Activated naive CD4-positive, alpha-beta T cell treated with anti-CD3 and anti-CD28 coated beads, Interleukin-2, amount 10 ng/mL, durations not matched to agents 7 days and 5 days (primary cell): Measurements from ENCODE around the gene ALKBH8.
A peak's percentile ranks its signal among the peaks of the same experiment; 100 is the strongest.
"Not testable (repeated sequence)": the region's sequence is repeated elsewhere in the genome, so short reads cannot be mapped to it uniquely, and the experiment has no call there.

Experiments
- CTCF ChIA-PET: fragments of 350-600 bp; sonication (Branson Sonifier 250); formaldehyde crosslinking; loops from one replicate; lab custom pipeline; 2021; ENCODE audit warnings: antibody characterized with exemption; lab: Charles Lee
- DNase-seq: peaks from one replicate; pipeline ENCODE4 v3.0.0-alpha.2; 2020
- H3K27ac Mint-ChIP-seq: one replicate; pipeline ENCODE4 v1.8.0; 2021; ENCODE audit warnings: mild to moderate bottlenecking, moderate library complexity, mixed read lengths
- H3K27me3 Mint-ChIP-seq: one replicate; pipeline ENCODE4 v1.8.0; 2021; ENCODE audit warnings: mild to moderate bottlenecking, mixed read lengths
- H3K36me3 Mint-ChIP-seq: one replicate; pipeline ENCODE4 v1.8.0; 2021; ENCODE audit warnings: mixed read lengths
- H3K4me1 Mint-ChIP-seq: one replicate; pipeline ENCODE4 v1.8.0; 2021; ENCODE audit warnings: mixed read lengths
- H3K4me3 Mint-ChIP-seq: one replicate; pipeline ENCODE4 v1.8.0; 2021; ENCODE audit warnings: mild to moderate bottlenecking, moderate library complexity, mixed read lengths
- H3K9me3 Mint-ChIP-seq: one replicate; pipeline ENCODE4 v1.8.0; 2021; ENCODE audit warnings: mixed read lengths

The ALKBH8 gene

GRCh38 chr11:107468596-107468995 is 96.9 kb downstream of the ALKBH8 start:
- Mint-ChIP-seq H3K4me3 (no peak overlapping the region), H3K27me3 (peaks cover 14% of the 10 kb centered on the region), H3K4me1 (no peaks in the 10 kb centered on the region), H3K36me3 (no peaks in the 10 kb centered on the region), H3K27ac (no peak overlapping the region), H3K9me3 (peaks cover 3% of the 10 kb centered on the region)
- no peak for DNase-seq
- CTCF ChIA-PET, result no interaction called here

GRCh38 chr11:107467696-107468095 is 97.8 kb downstream of the ALKBH8 start:
- H3K27ac Mint-ChIP-seq, result no peak overlapping the region
- H3K36me3 Mint-ChIP-seq, result no peaks in the 10 kb centered on the region
- DNase-seq, result no peak
- H3K4me3 Mint-ChIP-seq, result no peak overlapping the region
- CTCF ChIA-PET, result no interaction called here
- H3K4me1 Mint-ChIP-seq, result no peaks in the 10 kb centered on the region
- peaks cover 19% of the 10 kb centered on the region for H3K27me3 Mint-ChIP-seq
- H3K9me3 Mint-ChIP-seq, result peaks cover 6% of the 10 kb centered on the region

GRCh38 chr11:107466275-107466866 is 99.2 kb downstream of the ALKBH8 start:
- CTCF ChIA-PET, H3K4me3 Mint-ChIP-seq, DNase-seq, H3K36me3 Mint-ChIP-seq, H3K4me1 Mint-ChIP-seq, H3K9me3 Mint-ChIP-seq, H3K27ac Mint-ChIP-seq: not testable (repeated sequence)
- H3K27me3 Mint-ChIP-seq, result peaks cover 21% of the 10 kb centered on the region

- H3K4me3 Mint-ChIP-seq, result peak within 1 kb of the TSS; percentile 81
- peaks cover 35% of the 10 kb centered on the region for H3K4me1 Mint-ChIP-seq
- CTCF ChIA-PET, result interaction anchor here (0.6 kb wide), 1 partner anchor 13 kb away, joined by 4 read pairs; no protein-coding TSS in a partner anchor
- H3K9me3 Mint-ChIP-seq, result no peaks in the 10 kb centered on the region
- DNase-seq, result peak; percentile 94
- H3K27ac Mint-ChIP-seq, result peak within 1 kb of the TSS; percentile 88
- peaks cover 2% of the 10 kb centered on the region for H3K27me3 Mint-ChIP-seq
- H3K36me3 Mint-ChIP-seq, result peaks cover 10% of the 10 kb centered on the region
Observed at GRCh38 chr11:107457558-107458271, 107.8 kb downstream of the ALKBH8 start, which contains the start of gene CWF19L2. TSS of gene CWF19L2 (minus strand) at chr11:107457825. CDS start at chr11:107457816, 9 bp downstream.

- H3K36me3 Mint-ChIP-seq, result peaks cover 11% of the 10 kb centered on the region
- H3K4me1 Mint-ChIP-seq, result peaks cover 35% of the 10 kb centered on the region
- H3K27me3 Mint-ChIP-seq, result no peaks in the 10 kb centered on the region
- CTCF ChIA-PET, result no interaction called here
- peak; percentile 31 for DNase-seq
- peak overlapping the region; percentile 81 for H3K4me3 Mint-ChIP-seq
- H3K27ac Mint-ChIP-seq, result peak overlapping the region; percentile 88
- H3K9me3 Mint-ChIP-seq, result no peaks in the 10 kb centered on the region
Observed at GRCh38 chr11:107457205-107457557, 108.4 kb downstream of the ALKBH8 start.

- Mint-ChIP-seq H3K9me3 (no peaks in the 10 kb centered on the region), H3K4me1 (peaks cover 33% of the 10 kb centered on the region), H3K27me3 (no peaks in the 10 kb centered on the region), H3K4me3 (no peak overlapping the region), H3K27ac (no peak overlapping the region), H3K36me3 (peaks cover 18% of the 10 kb centered on the region)
- DNase-seq, result no peak
- CTCF ChIA-PET, result no interaction called here
Observed at GRCh38 chr11:107453594-107454286, 111.8 kb downstream of the ALKBH8 start.
